CD14-positive monocyte (primary cell): Measurements from ENCODE around the gene MORN5. TPM values are rescaled to one million over a fixed set of nuclear protein-coding genes. Genes with fewer than 3 reads are reported as not detected.

Experiments
- DNase-seq, 3 donors: peaks; one replicate each; pipeline ENCODE4 v3.0.0-alpha.2; 2011 to 2022
- H2AFZ ChIP-seq: 2 replicates; pipeline ENCODE4 v1.6.0; 2012; ENCODE audit warnings: mild to moderate bottlenecking, low read depth, low read length, inconsistent platforms; ENCODE audit not compliant: insufficient read depth, poor library complexity, severe bottlenecking
- H3K27ac ChIP-seq, 2 donors: 1 replicate in 1 of 2; 2 replicates in 1 of 2; pipeline ENCODE4 v1.5.1; 2012 to 2013; ENCODE audit warnings: low read length in 2 of 2, control low read depth in 1 of 2, inconsistent platforms in 1 of 2, low read depth in 1 of 2, mild to moderate bottlenecking in 1 of 2
- H3K27me3 ChIP-seq, 2 donors: one replicate each; pipeline versions ENCODE4 v1.6.0 to v1.6.1; 2011 to 2013; ENCODE audit warnings: low read length in 2 of 2; ENCODE audit not compliant: control insufficient read depth in 2 of 2, insufficient read depth in 2 of 2
- H3K36me3 ChIP-seq, 2 donors: replicated peaks in 1 of 2; 1 replicate in 1 of 2; 2 replicates in 1 of 2; pipeline versions ENCODE4 v1.5.1 to v1.6.1; 2012 to 2013; ENCODE audit warnings: low read length in 2 of 2, control low read depth in 1 of 2, inconsistent platforms in 1 of 2, mild to moderate bottlenecking in 1 of 2; ENCODE audit not compliant: insufficient read depth in 2 of 2, control insufficient read depth in 1 of 2
- H3K4me1 ChIP-seq, 2 donors: 1 replicate in 1 of 2; 2 replicates in 1 of 2; pipeline versions ENCODE4 v1.5.1 to v1.6.1; 2012 to 2013; ENCODE audit warnings: low read length in 2 of 2, control low read depth in 1 of 2, inconsistent platforms in 1 of 2, mild to moderate bottlenecking in 1 of 2, moderate library complexity in 1 of 2; ENCODE audit not compliant: insufficient read depth in 2 of 2, control insufficient read depth in 1 of 2
- H3K4me2 ChIP-seq: replicated peaks from 2 replicates; pipeline ENCODE3; 2012; ENCODE audit warnings: low read length, moderate library complexity, mild to moderate bottlenecking; ENCODE audit not compliant: poor library complexity, severe bottlenecking; ENCODE audit errors: extremely low read depth
- H3K4me3 ChIP-seq, 3 experiments: fragments of 200-600 bp in 1 of 3; sonication (generic) in 1 of 3; replicated peaks in 1 of 3; 1 replicate in 2 of 3; 2 replicates in 1 of 3; pipeline ENCODE4 v1.5.1; 2011 to 2013; ENCODE audit warnings: low read length in 3 of 3, mild to moderate bottlenecking in 3 of 3, control low read depth in 2 of 3, low read depth in 2 of 3, inconsistent platforms in 1 of 3, moderate library complexity in 1 of 3
- H3K79me2 ChIP-seq: 2 replicates; pipeline ENCODE4 v1.6.0; 2012; ENCODE audit warnings: mild to moderate bottlenecking, control low read depth, inconsistent platforms, low read length, moderate library complexity; ENCODE audit not compliant: insufficient read depth
- H3K9ac ChIP-seq: 2 replicates; pipeline ENCODE4 v1.6.0; 2017; ENCODE audit warnings: low read length, mild to moderate bottlenecking; ENCODE audit not compliant: insufficient read depth, poor library complexity, severe bottlenecking
- H3K9me3 ChIP-seq, 2 donors: replicated peaks in 1 of 2; 1 replicate in 1 of 2; 2 replicates in 1 of 2; pipeline versions ENCODE4 v1.5.1 to v1.6.1; 2012 to 2013; ENCODE audit warnings: low read length in 2 of 2, control low read depth in 1 of 2; ENCODE audit not compliant: control insufficient read depth in 1 of 2, insufficient read depth in 1 of 2
- H4K20me1 ChIP-seq: 2 replicates; pipeline ENCODE4 v1.6.0; 2012; ENCODE audit warnings: mild to moderate bottlenecking, low read length, control low read depth, moderate library complexity; ENCODE audit not compliant: insufficient read depth
- H3K27ac Mint-ChIP-seq, 7 donors: one replicate each; pipeline ENCODE4 v1.8.0; 2020; ENCODE audit warnings: mild to moderate bottlenecking in 7 of 7, mixed read lengths in 7 of 7, moderate library complexity in 6 of 7, inconsistent platforms in 2 of 7
- H3K27me3 Mint-ChIP-seq, 3 donors: one replicate each; pipeline ENCODE4 v1.8.0; 2021 to 2022; ENCODE audit warnings: low read depth in 3 of 3, mild to moderate bottlenecking in 3 of 3, mixed read lengths in 3 of 3, moderate library complexity in 3 of 3, inconsistent platforms in 1 of 3
- H3K36me3 Mint-ChIP-seq, 2 donors: one replicate each; pipeline ENCODE4 v1.8.0; 2020; ENCODE audit warnings: mixed read lengths in 2 of 2, inconsistent platforms in 1 of 2, mild to moderate bottlenecking in 1 of 2
- H3K4me1 Mint-ChIP-seq: one replicate; pipeline ENCODE4 v1.8.0; 2020; ENCODE audit warnings: mild to moderate bottlenecking, mixed read lengths
- H3K4me3 Mint-ChIP-seq, 2 donors: one replicate each; pipeline ENCODE4 v1.8.0; 2020; ENCODE audit warnings: mild to moderate bottlenecking in 2 of 2, mixed read lengths in 2 of 2, moderate library complexity in 1 of 2
- H3K9me3 Mint-ChIP-seq, 7 donors: one replicate each; pipeline ENCODE4 v1.8.0; 2020 to 2022; ENCODE audit warnings: mixed read lengths in 7 of 7, mild to moderate bottlenecking in 6 of 7, moderate library complexity in 6 of 7, inconsistent platforms in 2 of 7
- CTCF ChIP-seq: fragments of 200-600 bp; IDR thresholded peaks from one replicate; pipeline ENCODE4 v1.8.0; 2022; ENCODE audit warnings: antibody characterized with exemption, mild to moderate bottlenecking
- WGBS: methylation state at CpG from one replicate; pipeline ENCODE4 v1.1.5; 2013; ENCODE audit warnings: missing lambda C conversion rate; ENCODE audit not compliant: insufficient coverage; 5-methylcytosine and 5-hydroxymethylcytosine counted together
- intact Hi-C, 2 donors: fragments of 100-400 bp; cut with micrococcal nuclease; formaldehyde crosslinking; loops; one replicate each; pipeline versions ENCODE4 v1.15.0 to v1.15.1; 2023
- polyA plus RNA-seq, 3 donors: library from polyadenylated mRNA; depleted of rRNA in 1 of 3; unstranded in 2 of 3; stranded (reverse) in 1 of 3; fragments of 300-500 nt in 2 of 3; fragments of >200 nt in 1 of 3; fragmentation: Illumina TruSeq in 2 of 3; gene quantifications; 1 replicate in 2 of 3; 2 replicates in 1 of 3; pipeline ENCODE4 v1.2.3, GENCODE V29; 2012 to 2021

Gene MORN5
- polyA plus RNA-seq, 3 donors = not detected

GRCh38 chr9:122141671-122142070 is 18.0 kb upstream of the MORN5 start:
- Histone ChIP-seq H3K27me3 (no peaks in the 10 kb centered on the region), H3K4me2 (no peak overlapping the region), H3K9ac (no peak overlapping the region), H3K27ac (no peak overlapping the region), H4K20me1 (no peaks in the 10 kb centered on the region), H3K79me2 (no peaks in the 10 kb centered on the region), H3K36me3 (peaks cover 42 to 49% of the 10 kb centered on the region in 2 donors), H3K4me3 (no peak overlapping the region), H3K9me3 (no peaks in the 10 kb centered on the region), H3K4me1 (no peaks in the 10 kb centered on the region), H2AFZ (no peak overlapping the region)
- Mint-ChIP-seq H3K36me3 (peaks cover 35 to 47% of the 10 kb centered on the region in 2 donors), H3K4me1 (peaks cover 3% of the 10 kb centered on the region), H3K27ac (no peak overlapping the region), H3K9me3 (peaks cover 0 to 1% (median 0%) of the 10 kb centered on the region in 7 donors), H3K4me3 (no peak overlapping the region), H3K27me3 (no peaks in the 10 kb centered on the region)
- TF ChIP-seq CTCF = no peak
- no peak for DNase-seq
- intact Hi-C loops = no loop called here
- WGBS = 100% methylated on average over 4 of the region's 5 CpGs

GRCh38 chr9:122143296-122143695 is 16.4 kb upstream of the MORN5 start:
- peaks cover 3% of the 10 kb centered on the region for H3K4me1 Mint-ChIP-seq
- no peak overlapping the region for H2AFZ ChIP-seq
- no peak overlapping the region for H3K4me2 ChIP-seq
- peaks cover 56 to 65% of the 10 kb centered on the region in 2 donors for H3K36me3 ChIP-seq
- DNase-seq = no peak
- 40% methylated on average over 1 of the region's 1 CpG for WGBS
- H3K27ac Mint-ChIP-seq = peak overlapping the region in 2 of 7 donors; percentile 34 to 64
- H3K27ac ChIP-seq = no peak overlapping the region
- no peaks in the 10 kb centered on the region for H3K9me3 ChIP-seq
- peaks cover 49 to 64% of the 10 kb centered on the region in 2 donors for H3K36me3 Mint-ChIP-seq
- H3K9ac ChIP-seq = no peak overlapping the region
- H3K79me2 ChIP-seq = no peaks in the 10 kb centered on the region
- TF ChIP-seq CTCF = no peak
- H3K4me3 ChIP-seq = no peak overlapping the region
- H3K27me3 ChIP-seq = no peaks in the 10 kb centered on the region
- H3K4me3 Mint-ChIP-seq = no peak overlapping the region
- H3K27me3 Mint-ChIP-seq = no peaks in the 10 kb centered on the region
- intact Hi-C loops = no loop called here
- H3K4me1 ChIP-seq = no peaks in the 10 kb centered on the region
- no peaks in the 10 kb centered on the region for H4K20me1 ChIP-seq
- H3K9me3 Mint-ChIP-seq = peaks cover 0 to 1% (median 0%) of the 10 kb centered on the region in 7 donors
